Measurements from ENCODE around the gene NEUROG1.

The NEUROG1 gene

GRCh38 chr5:135491552-135492318 is 44.0 kb downstream of the NEUROG1 start:
- no peak for DNase-seq

DNA sequence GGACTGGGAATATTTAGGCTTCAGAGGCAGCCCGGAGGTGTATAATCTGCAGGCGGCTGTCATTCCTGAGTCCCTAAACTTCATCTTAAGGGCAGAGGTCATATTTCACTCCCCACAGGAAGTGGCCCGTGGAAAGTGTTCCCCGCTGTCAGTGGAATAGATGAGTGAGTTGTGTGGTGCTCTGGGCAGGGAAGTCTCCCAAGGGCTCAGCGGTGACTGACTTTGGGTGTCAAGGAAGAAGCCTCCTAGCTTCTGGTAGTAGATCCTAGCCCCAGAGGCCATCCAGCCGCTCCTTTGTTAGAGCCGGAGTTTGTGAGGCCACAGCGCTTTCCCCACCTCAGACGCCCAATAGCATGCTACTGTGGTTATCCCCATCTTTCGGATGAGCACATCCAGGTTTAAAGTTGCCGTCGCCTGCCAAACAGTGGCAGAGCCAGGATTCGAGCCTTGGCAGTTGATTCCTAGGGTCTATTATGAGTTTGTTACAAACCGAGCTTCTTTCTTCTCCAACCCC is 44.7 kb downstream of the NEUROG1 start:
- DNase-seq: no peak

- no peak for DNase-seq
Measured at GRCh38 chr5:135490245-135491037, 45.3 kb downstream of the NEUROG1 start.

DNA sequence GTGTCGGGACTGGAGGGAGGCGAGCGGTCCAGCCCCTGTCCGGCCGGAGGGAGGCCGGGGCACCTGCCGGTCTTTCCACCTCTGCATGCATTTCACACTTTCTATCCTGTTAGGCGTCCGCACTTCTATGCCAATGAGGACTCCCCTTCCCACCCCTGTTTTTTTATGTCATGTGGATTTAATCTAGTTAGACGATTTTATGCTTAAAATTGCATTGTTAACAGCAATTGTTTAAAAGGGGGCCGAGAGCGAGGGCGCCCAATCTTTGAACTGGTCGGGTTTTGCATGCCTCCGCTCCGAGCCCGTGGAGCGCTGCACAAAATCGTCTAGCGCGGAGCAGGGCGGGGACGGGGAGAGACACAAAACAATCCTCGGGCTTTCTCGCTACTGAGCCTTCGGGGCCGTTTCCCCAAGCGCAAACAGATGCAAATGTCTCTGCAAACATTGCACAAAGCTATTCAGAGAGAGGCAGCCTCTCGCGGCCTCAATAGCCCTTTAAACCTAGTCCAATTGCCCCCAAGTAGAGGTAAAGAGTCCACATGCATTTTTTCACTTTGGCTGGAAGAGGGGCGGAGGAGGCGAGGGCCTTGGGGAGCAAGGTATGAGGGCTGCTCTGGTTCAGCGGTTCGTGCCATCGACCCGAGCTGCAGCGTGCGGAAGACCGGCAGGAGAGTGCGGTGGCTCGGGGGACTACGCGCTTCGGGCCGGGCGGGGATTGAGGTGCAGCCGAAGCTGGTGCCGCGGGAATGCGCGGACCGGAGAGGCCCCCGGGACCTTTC is 46.1 kb downstream of the NEUROG1 start:
- DNase-seq: no peak

GRCh38 chr5:135488727-135489465 is 46.9 kb downstream of the NEUROG1 start:
- no peak for DNase-seq

- no peak for DNase-seq
Measured at GRCh38 chr5:135487839-135488514, 47.8 kb downstream of the NEUROG1 start.

DNA sequence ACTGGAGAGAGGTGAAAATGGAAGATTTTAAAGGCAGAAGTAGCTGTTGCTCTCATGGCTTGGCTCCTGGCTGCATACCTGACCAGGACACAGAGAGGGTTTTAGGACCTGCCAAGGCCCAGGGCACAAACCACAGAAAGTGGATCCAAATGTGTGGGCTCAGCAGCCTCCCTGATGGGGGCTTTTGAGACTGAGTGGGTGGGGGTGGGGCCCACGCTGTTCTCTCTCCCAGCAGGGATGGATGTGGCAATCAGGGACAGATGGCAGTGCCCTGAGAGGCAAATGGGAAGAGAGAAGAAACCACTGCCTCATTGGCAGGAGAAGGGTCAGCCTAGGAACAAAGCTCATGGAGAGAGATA is 48.7 kb downstream of the NEUROG1 start:
- no peak for DNase-seq

DNA sequence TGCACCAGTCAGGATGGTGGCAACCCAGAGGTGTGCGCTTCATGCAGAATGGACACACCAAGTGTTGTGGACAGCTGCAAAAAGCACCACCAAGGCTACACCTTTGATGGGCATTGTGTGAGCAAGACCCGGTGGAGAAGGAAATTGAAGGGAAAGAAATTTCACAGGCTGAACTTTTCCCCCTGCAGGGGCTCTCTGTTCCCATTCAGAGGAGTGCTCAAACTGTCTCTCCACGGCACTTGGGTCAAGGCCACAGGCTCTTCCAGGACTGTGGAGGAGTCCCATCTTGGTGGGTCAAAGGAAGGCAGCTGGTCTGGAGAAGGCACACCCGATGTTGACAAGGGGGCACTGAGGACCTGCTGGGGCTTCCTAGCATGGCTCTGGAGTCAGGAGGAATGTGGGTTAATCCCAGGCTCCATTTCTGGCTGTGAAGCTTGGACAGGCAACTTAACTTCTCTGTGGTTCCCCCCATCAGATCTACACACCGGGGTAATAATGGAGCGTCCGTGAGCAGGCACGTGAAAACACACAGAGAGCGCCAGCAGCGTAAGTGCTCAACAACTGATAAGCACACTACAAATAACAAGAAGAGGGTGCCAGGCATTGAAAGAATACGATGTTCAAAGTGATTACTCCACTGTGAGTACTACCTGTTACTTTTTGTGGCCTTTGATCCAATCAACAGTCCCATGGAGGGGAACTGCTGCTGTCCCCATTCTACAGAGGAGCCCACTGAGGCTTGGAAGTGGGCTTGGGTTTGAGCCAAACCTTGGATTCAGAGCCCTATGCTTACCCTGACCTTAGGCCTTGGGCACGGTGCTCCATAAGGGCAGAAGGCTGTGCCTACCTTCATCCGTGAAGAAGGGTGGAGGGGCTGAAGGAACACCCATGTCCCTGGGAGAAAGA is 49.4 kb downstream of the NEUROG1 start:
- DNase-seq: no peak

DNA sequence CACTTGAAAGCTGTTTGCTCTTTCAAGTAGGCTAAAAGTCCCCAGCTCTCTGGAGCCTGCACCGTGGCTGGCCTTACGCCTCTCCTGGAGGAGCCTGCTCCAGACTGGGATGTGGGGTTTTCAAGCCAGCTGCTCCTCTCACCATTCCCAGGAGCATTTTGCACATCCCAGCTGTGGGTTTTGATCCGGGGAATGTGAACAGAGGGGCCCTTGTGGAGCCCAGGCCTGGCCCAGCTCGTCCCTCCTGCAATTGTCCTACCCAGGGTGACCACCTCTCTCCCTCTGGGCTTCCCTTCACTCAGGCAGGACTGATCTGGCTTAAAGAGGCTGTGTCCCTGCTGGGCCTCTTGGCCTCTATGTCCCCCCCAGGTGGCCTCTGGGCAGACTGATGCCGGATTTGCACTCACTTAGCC is 51.1 kb downstream of the NEUROG1 start:
- no peak for DNase-seq

Data from GF-D8 (cell line).